Activated CD4-positive, alpha-beta T cell treated with anti-CD3 and anti-CD28 coated beads, Interleukin-2, Interleukin-6, amounts not matched to agents 100 ng/mL and 50 ng/mL, durations not matched to agents 16 hours and 8 hours (primary cell): ENCODE results near the gene ZC3H13.

ENCODE experiments used
- DNase-seq: peaks from one replicate; pipeline ENCODE4 v3.0.0-alpha.2; 2020

Gene ZC3H13, protein sequence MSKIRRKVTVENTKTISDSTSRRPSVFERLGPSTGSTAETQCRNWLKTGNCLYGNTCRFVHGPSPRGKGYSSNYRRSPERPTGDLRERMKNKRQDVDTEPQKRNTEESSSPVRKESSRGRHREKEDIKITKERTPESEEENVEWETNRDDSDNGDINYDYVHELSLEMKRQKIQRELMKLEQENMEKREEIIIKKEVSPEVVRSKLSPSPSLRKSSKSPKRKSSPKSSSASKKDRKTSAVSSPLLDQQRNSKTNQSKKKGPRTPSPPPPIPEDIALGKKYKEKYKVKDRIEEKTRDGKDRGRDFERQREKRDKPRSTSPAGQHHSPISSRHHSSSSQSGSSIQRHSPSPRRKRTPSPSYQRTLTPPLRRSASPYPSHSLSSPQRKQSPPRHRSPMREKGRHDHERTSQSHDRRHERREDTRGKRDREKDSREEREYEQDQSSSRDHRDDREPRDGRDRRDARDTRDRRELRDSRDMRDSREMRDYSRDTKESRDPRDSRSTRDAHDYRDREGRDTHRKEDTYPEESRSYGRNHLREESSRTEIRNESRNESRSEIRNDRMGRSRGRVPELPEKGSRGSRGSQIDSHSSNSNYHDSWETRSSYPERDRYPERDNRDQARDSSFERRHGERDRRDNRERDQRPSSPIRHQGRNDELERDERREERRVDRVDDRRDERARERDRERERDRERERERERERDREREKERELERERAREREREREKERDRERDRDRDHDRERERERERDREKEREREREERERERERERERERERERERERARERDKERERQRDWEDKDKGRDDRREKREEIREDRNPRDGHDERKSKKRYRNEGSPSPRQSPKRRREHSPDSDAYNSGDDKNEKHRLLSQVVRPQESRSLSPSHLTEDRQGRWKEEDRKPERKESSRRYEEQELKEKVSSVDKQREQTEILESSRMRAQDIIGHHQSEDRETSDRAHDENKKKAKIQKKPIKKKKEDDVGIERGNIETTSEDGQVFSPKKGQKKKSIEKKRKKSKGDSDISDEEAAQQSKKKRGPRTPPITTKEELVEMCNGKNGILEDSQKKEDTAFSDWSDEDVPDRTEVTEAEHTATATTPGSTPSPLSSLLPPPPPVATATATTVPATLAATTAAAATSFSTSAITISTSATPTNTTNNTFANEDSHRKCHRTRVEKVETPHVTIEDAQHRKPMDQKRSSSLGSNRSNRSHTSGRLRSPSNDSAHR (N-terminal part only)

DNA sequence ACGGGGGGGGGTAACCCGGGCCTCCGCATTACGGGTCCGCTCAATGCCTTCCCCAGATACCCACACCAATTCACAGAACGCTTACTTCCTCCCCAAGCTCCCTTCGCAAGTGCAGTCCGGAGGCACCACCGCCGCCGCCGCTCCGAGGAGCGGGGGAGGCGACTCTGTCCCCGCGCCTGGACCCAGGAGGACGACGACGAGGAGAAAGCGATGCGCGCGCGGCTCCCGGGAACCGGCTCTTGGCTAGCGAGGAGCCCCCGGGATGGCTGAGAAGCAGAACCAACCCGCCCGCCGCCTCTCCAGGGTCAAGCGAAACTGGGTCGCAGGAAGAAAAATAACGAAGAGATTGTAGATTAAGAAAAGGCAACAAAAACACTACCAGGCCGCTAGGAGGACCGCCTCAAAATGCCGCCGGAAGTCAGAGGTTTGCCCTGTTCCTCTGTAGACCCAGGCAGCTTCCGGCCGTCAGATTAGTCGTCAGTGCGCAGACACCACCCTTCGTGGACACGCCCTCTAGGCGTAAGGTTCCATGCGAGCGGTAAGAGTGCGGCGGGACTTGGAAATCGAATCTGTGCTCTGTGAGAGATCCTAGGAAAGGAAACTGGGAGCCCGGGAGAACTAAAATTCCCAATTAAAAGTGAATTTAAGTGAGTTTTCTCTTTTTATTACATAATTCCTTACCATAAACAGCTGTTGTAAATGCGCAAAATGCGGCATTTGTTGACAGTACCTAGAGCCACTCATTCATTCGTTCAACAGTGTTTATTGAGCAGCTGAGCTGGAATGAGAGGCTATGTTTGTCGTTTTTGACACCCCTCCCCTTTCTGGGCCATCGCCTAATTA is at the start of gene ZC3H13:
Gene ZC3H13 (minus strand): TSS at position 428 of the 843 bp plus-strand sequence. CDS start 7,239 bp downstream, outside the sequence.
- peak; percentile 95 for DNase-seq

DNA sequence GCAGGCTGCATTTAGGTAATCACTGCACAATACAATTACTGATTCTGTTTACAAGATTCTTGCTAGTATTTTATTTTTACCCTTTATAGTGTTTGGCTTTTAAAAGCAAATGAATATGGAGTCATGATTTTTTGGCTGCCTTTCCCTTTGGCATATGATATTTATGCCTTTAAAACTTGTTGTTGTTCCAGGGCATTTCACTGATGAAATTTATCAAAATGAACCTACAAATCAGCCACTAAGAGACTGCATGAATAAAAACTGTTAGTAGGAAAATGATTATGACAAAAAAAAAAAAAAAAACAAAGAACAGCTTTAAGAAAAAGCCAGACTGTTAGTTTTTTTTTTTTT is 49.7 kb upstream of the ZC3H13 start:
- no peak for DNase-seq

- DNase-seq: no peak
Observed at GRCh38 chr13:46101484-46102254, 49.1 kb upstream of the ZC3H13 start.

DNA sequence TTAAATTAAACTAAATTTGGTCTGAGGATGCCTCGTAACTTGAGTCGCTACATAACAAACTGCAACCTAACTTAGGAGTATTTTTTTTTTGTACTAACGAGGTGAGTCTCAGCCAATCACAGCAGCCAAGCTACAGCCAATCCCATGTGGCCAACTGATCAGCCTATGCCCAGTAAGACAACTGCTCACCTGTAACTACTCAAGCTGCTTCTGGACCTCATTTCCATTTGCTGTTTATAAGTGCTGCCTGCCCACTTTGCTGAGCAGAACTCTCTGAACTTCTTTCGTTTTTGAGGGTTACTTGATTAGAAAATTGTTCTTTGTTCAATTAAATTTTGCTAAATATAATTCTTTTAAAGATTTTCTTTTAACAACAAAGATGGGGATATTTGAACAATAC is 48.5 kb upstream of the ZC3H13 start:
- DNase-seq: no peak

DNA sequence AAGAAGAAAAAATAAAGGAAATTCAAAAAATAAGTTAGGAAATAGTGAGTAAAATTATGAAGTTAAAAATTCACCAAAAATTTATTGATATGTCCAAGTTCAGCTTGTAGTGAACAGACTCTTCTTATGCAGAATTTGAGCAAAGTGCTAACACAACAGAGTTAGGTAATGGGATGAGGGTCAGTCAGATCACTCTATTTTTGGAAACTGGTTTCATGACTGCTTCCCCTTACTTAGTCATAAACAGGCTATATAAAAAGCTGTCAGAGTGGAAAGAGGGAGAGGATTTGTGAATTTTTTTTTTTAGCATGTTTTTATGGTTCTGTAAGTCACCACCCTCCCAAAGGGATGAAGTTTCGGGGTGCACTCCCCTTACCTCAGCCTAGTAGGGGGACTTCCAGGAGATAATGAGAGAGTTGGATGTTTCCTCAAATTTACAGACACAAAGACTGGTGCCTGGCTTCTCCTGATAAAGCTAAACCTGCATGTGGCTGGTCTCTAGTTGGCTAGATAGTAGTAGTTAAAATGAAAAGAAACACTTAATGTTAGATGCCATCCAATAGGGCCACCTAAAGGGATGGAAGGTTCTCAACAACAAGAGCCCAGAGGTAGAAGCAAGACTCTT is 47.8 kb upstream of the ZC3H13 start:
- no peak for DNase-seq

DNA sequence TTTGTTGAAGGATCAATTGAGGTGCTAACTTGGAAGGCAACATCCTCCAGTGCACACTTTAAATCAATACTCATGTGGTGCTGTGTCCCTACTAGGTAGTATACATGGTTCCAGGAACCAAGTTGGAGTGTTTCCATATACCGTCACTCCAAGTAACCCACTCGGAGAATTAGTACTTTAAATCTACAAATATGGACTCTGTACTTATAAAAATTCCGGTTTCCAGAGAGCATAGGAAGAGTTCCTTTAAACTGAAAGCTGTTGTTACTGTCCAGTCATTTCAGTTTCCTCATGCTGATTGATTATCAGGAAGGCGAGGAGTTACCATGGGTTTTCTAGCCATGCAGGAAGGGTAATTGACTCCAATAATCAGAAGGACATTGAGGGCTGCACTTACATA is 45.1 kb upstream of the ZC3H13 start:
- no peak for DNase-seq

- no peak for DNase-seq
Observed at GRCh38 chr13:46097015-46097414, 44.5 kb upstream of the ZC3H13 start.

DNA sequence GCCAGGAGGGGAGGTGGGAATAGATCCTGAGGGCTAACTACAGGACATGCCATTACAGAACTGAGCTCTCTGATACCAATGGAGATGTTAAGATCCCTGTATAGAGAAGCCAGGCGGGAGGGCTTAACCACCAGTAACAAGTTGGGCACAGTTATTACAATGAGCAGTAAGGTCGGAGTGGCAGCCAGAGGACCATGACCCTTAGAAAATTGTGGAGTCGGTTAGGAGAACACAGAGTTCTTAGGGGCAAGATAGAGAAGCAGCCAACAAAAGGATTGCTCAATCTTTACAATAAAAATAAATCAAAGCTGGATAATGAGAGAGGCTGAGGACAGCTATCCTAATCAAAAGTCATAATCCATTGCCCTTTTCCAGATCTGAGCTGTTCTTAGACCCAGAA is 41.9 kb upstream of the ZC3H13 start:
- no peak for DNase-seq

- no peak for DNase-seq
Observed at GRCh38 chr13:46088821-46089562, 36.4 kb upstream of the ZC3H13 start.

- no peak for DNase-seq
Observed at GRCh38 chr13:46087481-46087880, 34.9 kb upstream of the ZC3H13 start.

DNA sequence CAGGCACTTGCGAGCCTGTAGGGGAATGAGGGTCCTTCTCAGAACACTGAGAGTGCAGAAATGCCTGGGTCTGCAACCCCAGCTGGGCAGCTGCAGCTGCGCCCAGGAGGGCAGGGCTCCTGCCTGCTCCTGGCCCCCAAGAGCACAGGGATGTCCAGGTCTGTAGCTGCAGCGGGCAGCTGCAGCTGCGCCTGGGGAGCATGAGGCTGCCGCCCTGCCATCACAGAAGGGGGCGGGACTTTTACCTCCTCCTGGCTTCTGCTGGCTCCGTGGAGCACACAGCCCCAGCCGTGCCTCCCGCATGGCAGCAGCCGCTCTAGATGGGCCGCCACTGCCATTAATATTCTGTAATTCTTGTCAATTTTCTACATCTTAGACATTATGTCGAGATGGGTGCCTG is 34.4 kb upstream of the ZC3H13 start:
- no peak for DNase-seq

GRCh38 chr13:46086421-46086922 is 33.9 kb upstream of the ZC3H13 start:
- no peak for DNase-seq

- DNase-seq: no peak
Observed at GRCh38 chr13:46085737-46086136, 33.2 kb upstream of the ZC3H13 start.

DNA sequence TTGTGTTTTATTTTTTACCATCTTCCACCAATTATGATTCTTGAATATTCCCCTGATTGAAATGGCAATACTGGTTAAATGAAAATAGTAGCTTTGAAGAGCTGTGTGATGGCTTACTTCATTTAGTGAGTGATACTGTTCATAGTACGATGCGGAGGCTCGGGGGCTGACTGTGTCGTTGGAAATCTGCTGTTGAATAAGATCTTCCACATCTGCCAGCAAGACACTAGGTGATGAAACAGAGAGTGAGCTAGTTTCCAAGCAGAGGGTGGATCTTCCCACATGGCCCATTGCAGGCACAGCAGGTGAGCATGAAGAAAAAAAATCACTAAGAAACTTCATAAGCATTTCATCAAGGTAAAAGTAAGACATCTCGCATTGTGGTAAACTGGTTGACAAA is 29.8 kb upstream of the ZC3H13 start:
- DNase-seq: no peak

DNA sequence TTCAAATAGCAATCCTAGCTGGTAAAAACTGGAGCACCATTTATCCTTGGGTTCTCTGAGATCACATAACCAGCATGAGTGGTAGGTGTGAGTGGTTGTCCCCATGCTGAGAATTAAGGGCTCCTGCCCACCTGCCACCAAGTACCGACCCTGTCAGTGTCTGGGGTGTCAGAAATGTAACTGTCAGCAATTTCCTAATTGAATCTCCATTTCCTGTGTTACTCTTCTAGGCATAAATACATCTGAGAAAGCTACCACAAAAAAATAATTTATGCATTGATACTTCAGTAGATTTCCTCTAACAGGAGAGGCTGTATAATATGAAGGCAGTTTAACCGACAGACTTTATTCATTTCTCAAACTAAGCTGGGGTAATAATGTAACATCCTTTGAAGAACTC is 27.2 kb upstream of the ZC3H13 start:
- DNase-seq: no peak

DNA sequence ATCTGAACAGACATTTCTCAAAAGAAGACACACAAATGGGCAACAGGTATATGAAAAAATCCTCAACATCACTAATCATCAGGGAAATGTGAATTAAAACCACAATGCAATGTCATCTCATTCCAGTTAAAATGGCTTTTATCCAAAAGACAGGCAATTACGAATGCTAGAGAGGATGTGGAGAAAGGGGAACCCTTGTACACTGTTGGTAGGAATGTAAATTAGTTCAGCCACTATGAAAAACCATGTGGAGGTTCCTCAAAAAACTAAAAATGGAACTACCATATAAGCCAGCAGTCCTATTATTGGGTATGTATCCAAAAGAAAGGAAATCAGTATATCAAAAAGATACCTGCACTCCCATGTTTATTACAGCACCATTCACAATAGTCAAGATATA is 24.7 kb upstream of the ZC3H13 start:
- no peak for DNase-seq

DNA sequence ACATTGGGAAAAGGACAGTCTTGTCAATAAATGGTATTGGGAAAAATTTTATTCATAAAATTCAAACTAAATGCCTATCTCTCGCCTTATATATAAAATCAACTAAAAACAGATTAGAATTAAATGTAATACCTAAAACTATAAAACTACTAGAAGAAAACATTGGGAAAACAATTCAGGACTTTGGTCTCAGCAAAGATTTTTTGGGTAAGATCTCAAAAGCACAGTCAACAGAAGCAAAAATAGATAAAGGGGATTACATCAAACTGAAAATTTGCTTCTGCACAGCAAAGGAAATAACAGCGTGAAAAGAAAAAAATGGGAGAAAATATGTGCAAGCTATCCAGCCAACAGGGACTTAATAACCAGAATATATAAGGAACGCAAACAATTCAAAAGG is 24.3 kb upstream of the ZC3H13 start:
- no peak for DNase-seq

GRCh38 chr13:46075811-46076210 is 23.3 kb upstream of the ZC3H13 start:
- no peak for DNase-seq

DNA sequence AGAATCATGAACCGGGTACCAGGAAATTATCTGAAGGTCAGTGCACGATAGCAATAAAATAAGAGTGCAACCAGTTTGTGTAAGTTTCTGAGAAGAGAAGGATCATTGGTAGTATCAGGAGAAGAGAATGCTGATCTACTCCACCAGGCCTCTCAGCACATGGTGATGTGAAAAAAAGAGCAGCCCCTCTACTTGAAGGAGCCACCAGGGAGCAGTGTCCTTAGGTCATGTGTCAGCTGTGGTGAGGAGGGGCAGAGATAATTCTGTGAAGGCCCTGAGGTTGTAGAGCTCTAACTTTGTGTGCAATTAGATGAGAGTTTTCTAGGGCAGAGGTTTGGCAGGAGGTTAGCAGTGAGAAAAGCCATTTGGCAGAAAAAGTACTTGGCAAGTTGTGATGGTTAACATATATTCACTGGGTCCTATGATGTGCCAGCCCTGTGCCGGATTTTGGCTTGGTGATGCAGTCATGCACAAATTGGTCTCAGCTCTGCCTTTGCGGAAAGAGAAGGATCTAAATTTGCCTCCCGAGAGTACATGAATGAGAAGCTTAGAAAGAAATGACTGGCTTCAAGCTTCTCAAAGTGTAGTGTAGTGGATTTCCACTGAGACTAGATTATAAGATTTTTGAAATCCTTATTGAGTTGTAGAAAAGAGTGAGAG is 19.2 kb upstream of the ZC3H13 start:
- DNase-seq: peak; percentile 1

DNA sequence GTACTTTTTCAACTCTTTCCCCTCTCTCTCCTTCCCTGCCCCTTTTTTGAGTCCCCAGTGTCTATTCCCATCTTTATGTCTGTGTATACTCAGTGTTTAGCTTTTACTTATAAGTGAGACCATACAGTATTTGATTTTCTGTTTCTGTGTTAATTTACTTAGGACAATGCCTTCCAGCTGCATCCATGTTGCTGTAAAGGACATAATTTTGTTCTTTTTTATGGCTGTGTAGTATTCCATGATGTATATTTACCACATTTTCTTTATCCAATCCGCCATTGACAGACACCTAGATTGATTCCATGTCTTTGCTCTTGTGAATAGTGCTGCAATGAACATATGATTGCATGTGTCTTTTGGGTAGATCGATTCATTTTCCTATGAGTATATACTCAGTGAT is 10.7 kb upstream of the ZC3H13 start:
- DNase-seq: no peak
